OCI-LY3 (cell line): ENCODE results near the gene EPHA6.

ENCODE experiments used
- H2AFZ ChIP-seq: fragments of 200-600, 300-600 bp; shearing (Covaris generic); 2 replicates; pipeline ENCODE4 v1.6.0; 2014; ENCODE audit warnings: antibody characterized with exemption, low read depth, low read length
- H3K27ac ChIP-seq: fragments of 200-600, 300-600 bp; sonication (generic); 2 replicates; pipeline ENCODE4 v1.5.1; 2014; ENCODE audit warnings: mild to moderate bottlenecking, low read length, moderate library complexity, mixed read lengths
- H3K27me3 ChIP-seq: fragments of 200-600, 300-600 bp; sonication (generic); 2 replicates; pipeline ENCODE4 v1.6.1; 2014; ENCODE audit warnings: low read depth, low read length, mixed read lengths
- H3K36me3 ChIP-seq: fragments of 200-600, 300-600 bp; sonication (generic); replicated peaks from 2 replicates; pipeline ENCODE3; 2014; ENCODE audit warnings: low read depth, low read length, mixed read lengths
- H3K4me1 ChIP-seq: fragments of 300-600, 200-600 bp; sonication (generic); 2 replicates; pipeline ENCODE4 v1.6.1; 2014; ENCODE audit warnings: low read length, mixed read lengths
- H3K4me2 ChIP-seq: fragments of 200-600, 300-600 bp; sonication (generic); 2 replicates; pipeline ENCODE4 v1.6.1; 2014; ENCODE audit warnings: low read length, mixed read lengths
- H3K4me3 ChIP-seq: fragments of 300-600, 200-600 bp; sonication (generic); 2 replicates; pipeline ENCODE4 v1.5.1; 2014; ENCODE audit warnings: antibody characterized with exemption, mild to moderate bottlenecking, low read length, moderate library complexity
- H3K79me2 ChIP-seq: fragments of 300-600, 200-600 bp; shearing (Covaris generic); 2 replicates; pipeline ENCODE4 v1.6.1; 2014; ENCODE audit warnings: mild to moderate bottlenecking, low read length, mixed read lengths
- H3K9ac ChIP-seq: fragments of 300-600, 200-600 bp; shearing (Covaris generic); 2 replicates; pipeline ENCODE4 v1.6.0; 2014; ENCODE audit warnings: mild to moderate bottlenecking, low read length, moderate library complexity
- H3K9me3 ChIP-seq: fragments of 200-600, 300-600 bp; shearing (Covaris generic); 2 replicates; pipeline ENCODE4 v1.6.1; 2014; ENCODE audit warnings: low read length, mixed read lengths; ENCODE audit not compliant: insufficient read depth
- H4K20me1 ChIP-seq: fragments of 200-600, 300-600 bp; sonication (generic); 2 replicates; pipeline ENCODE4 v1.6.1; 2016; ENCODE audit warnings: low read length, mixed read lengths; ENCODE audit not compliant: insufficient read depth
- CTCF ChIP-seq: fragments of 200-600, 300-600 bp; sonication (generic); IDR thresholded peaks from 2 replicates; pipeline ENCODE4 v1.5.1; 2014; ENCODE audit warnings: antibody characterized with exemption, low read length, low read depth
- EZH2phosphoT487 ChIP-seq: fragments of 200-600 bp; shearing (Covaris generic); IDR thresholded peaks from 2 replicates; pipeline ENCODE4 v1.6.1; 2018; ENCODE audit warnings: antibody characterized with exemption, mixed run types, low read depth

EPHA6 gene

GRCh38 chr3:97795951-97796350 is 981.6 kb downstream of the EPHA6 start:
- no peak overlapping the region for H3K27ac ChIP-seq
- H3K4me3 ChIP-seq, result no peak overlapping the region
- H3K9ac ChIP-seq, result no peak overlapping the region
- TF ChIP-seq CTCF (no peak), EZH2phosphoT487 (no peak)
- H3K4me1 ChIP-seq, result peaks cover 11% of the 10 kb centered on the region
- no peaks in the 10 kb centered on the region for H3K27me3 ChIP-seq
- no peak overlapping the region for H2AFZ ChIP-seq
- no peak overlapping the region for H3K4me2 ChIP-seq
- no peaks in the 10 kb centered on the region for H3K79me2 ChIP-seq
- no peaks in the 10 kb centered on the region for H4K20me1 ChIP-seq
- no peaks in the 10 kb centered on the region for H3K36me3 ChIP-seq
- H3K9me3 ChIP-seq, result no peaks in the 10 kb centered on the region
